Endothelial cell (in vitro differentiated cells): ENCODE measurements around the gene MEOX1. TPM values are rescaled to one million over a fixed set of nuclear protein-coding genes. Genes with fewer than 3 reads are reported as not detected.

ENCODE experiments used
- DNase-seq: peaks from one replicate; pipeline ENCODE4 v3.0.0; 2021; ENCODE audit warnings: low spot score
- H3K27ac Mint-ChIP-seq: one replicate; pipeline ENCODE4 v1.8.0; 2021; ENCODE audit warnings: mixed read lengths, inconsistent platforms; ENCODE audit not compliant: unreplicated experiment
- H3K27me3 Mint-ChIP-seq: one replicate; pipeline ENCODE4 v1.8.0; 2021; ENCODE audit warnings: mild to moderate bottlenecking, moderate library complexity, mixed read lengths, inconsistent platforms; ENCODE audit not compliant: unreplicated experiment
- H3K36me3 Mint-ChIP-seq: one replicate; pipeline ENCODE4 v1.8.0; 2021; ENCODE audit warnings: mild to moderate bottlenecking, low read depth, mixed read lengths, inconsistent platforms; ENCODE audit not compliant: unreplicated experiment
- H3K4me1 Mint-ChIP-seq: one replicate; pipeline ENCODE4 v1.8.0; 2021; ENCODE audit warnings: mild to moderate bottlenecking, mixed read lengths, inconsistent platforms; ENCODE audit not compliant: unreplicated experiment
- H3K4me3 Mint-ChIP-seq: one replicate; pipeline ENCODE4 v1.8.0; 2021; ENCODE audit warnings: mild to moderate bottlenecking, mixed read lengths, inconsistent platforms; ENCODE audit not compliant: unreplicated experiment
- H3K9me3 Mint-ChIP-seq: one replicate; pipeline ENCODE4 v1.8.0; 2021; ENCODE audit warnings: mixed read lengths, inconsistent platforms; ENCODE audit not compliant: unreplicated experiment
- CTCF ChIP-seq: fragments of 200-600 bp; sonication (generic); IDR thresholded peaks from one replicate; pipeline ENCODE4 v1.5.0; 2021; ENCODE audit warnings: antibody characterized with exemption; ENCODE audit not compliant: unreplicated experiment
- total RNA-seq: library from RNA; stranded (reverse); fragmentation: NEBNext Ultra II Directional; extraction: Animal tissue kit (Norgen Biotek cat#: 25700); gene quantifications from one replicate; pipeline ENCODE4 v1.2.1, GENCODE V29; 2021; ENCODE audit not compliant: unreplicated experiment

MEOX1 gene
- total RNA-seq, 1 donor from 2014 or later, result 0.10 TPM

DNA sequence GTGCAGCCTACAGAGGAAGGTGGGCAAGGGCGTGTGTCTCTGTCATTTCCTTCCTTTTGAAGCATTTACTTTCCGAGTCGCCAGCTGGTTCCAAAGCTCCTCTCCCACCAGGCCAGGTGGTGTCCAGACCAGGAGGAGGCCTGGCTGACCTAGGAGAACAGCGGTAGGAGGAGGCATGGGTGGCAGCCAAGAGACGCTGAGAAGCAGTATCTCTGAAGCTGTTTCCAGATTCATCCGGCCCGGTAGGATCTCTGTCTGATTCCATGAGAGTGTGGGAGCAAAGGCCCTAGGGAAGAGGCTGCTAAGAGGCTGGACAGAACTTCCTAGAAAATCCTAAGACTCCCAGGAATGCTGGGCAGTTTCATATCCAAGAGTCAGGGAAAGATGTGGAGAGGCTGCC lies 20.3 kb downstream of the MEOX1 start:
- no peaks in the 10 kb centered on the region for H3K9me3 Mint-ChIP-seq
- no peaks in the 10 kb centered on the region for H3K36me3 Mint-ChIP-seq
- no peak for DNase-seq
- peaks cover 5% of the 10 kb centered on the region for H3K4me1 Mint-ChIP-seq
- no peak overlapping the region for H3K4me3 Mint-ChIP-seq
- no peaks in the 10 kb centered on the region for H3K27me3 Mint-ChIP-seq
- no peak overlapping the region for H3K27ac Mint-ChIP-seq
- TF ChIP-seq CTCF, result no peak

- TF ChIP-seq CTCF, result no peak
- Mint-ChIP-seq H3K36me3 (no peaks in the 10 kb centered on the region), H3K9me3 (no peaks in the 10 kb centered on the region), H3K27me3 (no peaks in the 10 kb centered on the region), H3K4me3 (no peak overlapping the region), H3K27ac (no peak overlapping the region), H3K4me1 (peaks cover 5% of the 10 kb centered on the region)
- DNase-seq, result no peak
Measured at GRCh38 chr17:43640491-43641252, 21.1 kb downstream of the MEOX1 start.

DNA sequence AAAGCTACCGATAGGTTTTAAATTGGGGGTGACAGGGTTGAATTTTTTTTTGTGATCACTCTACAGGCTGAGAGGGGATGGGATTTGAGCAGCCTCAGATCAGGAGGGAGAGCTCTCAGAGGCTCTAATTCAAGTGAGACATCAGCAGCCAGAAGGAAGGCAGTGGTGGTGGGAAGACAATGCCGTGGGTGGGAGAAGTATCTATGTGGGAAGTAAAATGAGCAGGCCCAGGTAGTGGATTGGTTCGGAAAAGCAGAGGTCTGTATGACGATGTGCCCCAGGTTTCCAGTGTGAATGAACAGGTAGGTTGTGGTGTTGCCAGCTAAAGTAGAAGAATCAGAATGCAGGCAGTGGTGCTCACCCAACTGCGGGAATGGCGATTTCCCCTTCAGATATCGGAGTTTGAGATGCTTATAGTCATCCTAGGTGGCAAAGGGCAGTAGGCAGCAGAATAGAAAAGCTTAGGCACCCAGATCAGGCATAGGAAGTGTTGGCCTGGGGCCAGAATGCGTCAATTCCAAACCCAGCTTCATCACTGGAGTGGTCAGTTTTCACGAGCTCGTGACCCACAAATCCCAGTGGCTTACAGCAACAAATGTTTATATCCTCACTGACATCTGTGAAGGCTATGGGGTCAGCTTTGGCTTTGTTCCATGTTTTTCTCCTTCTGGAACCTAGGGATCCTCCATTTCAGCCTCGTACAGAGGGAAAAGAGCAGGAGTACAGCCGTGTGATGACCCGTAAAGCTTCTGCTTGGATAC lies 24.0 kb downstream of the MEOX1 start:
- Mint-ChIP-seq H3K36me3 (peaks cover 4% of the 10 kb centered on the region), H3K4me3 (no peak overlapping the region), H3K27ac (no peak overlapping the region), H3K4me1 (peaks cover 16% of the 10 kb centered on the region), H3K27me3 (peaks cover 3% of the 10 kb centered on the region), H3K9me3 (no peaks in the 10 kb centered on the region)
- no peak for TF ChIP-seq CTCF
- DNase-seq, result no peak

- TF ChIP-seq CTCF, result no peak
- Mint-ChIP-seq H3K4me3 (no peak overlapping the region), H3K4me1 (peaks cover 22% of the 10 kb centered on the region), H3K36me3 (peaks cover 4% of the 10 kb centered on the region), H3K27ac (no peak overlapping the region), H3K27me3 (peaks cover 3% of the 10 kb centered on the region), H3K9me3 (no peaks in the 10 kb centered on the region)
- no peak for DNase-seq
Measured at GRCh38 chr17:43636426-43636825, 25.3 kb downstream of the MEOX1 start.

DNA sequence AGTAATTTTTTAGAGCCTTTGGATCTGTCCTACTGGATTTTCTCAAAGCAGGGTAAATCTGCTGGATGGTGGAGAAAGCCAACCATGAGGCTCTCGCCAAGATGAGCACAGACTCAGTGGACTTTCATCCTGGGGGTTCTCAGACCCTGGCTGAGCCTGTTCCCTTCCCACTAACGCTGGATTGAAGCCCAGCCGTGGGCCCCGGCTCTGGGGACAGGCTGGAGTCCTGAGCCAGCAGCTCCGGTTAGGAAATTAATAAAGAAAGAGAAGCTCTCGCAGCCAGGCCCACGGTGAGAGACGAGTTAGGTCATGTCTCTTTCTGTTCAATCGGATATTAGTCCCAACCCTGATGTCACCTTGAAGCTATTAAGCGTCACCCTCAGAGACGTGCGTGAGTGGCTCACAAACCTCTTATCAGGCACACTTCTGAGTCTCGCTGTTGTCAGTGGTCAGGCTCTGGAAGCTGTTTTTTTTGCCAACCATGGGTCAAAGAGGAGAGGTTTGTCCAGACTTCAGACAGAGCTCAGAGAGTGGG lies 27.1 kb downstream of the MEOX1 start:
- TF ChIP-seq CTCF, result no peak
- peaks cover 19% of the 10 kb centered on the region for H3K4me1 Mint-ChIP-seq
- no peaks in the 10 kb centered on the region for H3K9me3 Mint-ChIP-seq
- H3K4me3 Mint-ChIP-seq, result no peak overlapping the region
- no peak overlapping the region for H3K27ac Mint-ChIP-seq
- peaks cover 4% of the 10 kb centered on the region for H3K36me3 Mint-ChIP-seq
- no peak for DNase-seq
- H3K27me3 Mint-ChIP-seq, result peaks cover 3% of the 10 kb centered on the region
